ENCODE results near the gene MYOF.
A peak's percentile ranks its signal among the peaks of the same experiment; 100 is the strongest.
"Not testable (repeated sequence)": the region's sequence is repeated elsewhere in the genome, so short reads cannot be mapped to it uniquely, and the experiment has no call there.

Gene MYOF

GRCh38 chr10:93475871-93476270 lies 6.3 kb downstream of the MYOF start:
- DNase-seq, result peak; percentile 68

- no peak for DNase-seq
Measured at GRCh38 chr10:93475227-93475626, 6.9 kb downstream of the MYOF start.

- DNase-seq, result no peak
Measured at GRCh38 chr10:93473804-93474472, 8.2 kb downstream of the MYOF start.

GRCh38 chr10:93473161-93473560 lies 9.0 kb downstream of the MYOF start:
- no peak for DNase-seq

- DNase-seq, result peak; percentile 64
Measured at GRCh38 chr10:93471110-93471651, 11.0 kb downstream of the MYOF start.

GRCh38 chr10:93469454-93469853 lies 12.7 kb downstream of the MYOF start:
- DNase-seq, result no peak

- DNase-seq, result peak; percentile 61
Measured at GRCh38 chr10:93468461-93469213, 13.5 kb downstream of the MYOF start.

- not testable (repeated sequence) for DNase-seq
Measured at GRCh38 chr10:93467635-93468034, 14.5 kb downstream of the MYOF start.

- DNase-seq, result peak; percentile 97
Measured at GRCh38 chr10:93465806-93466675, 16.1 kb downstream of the MYOF start.

GRCh38 chr10:93464776-93465388 lies 17.3 kb downstream of the MYOF start:
- DNase-seq, result no peak

- no peak for DNase-seq
Measured at GRCh38 chr10:93463723-93464476, 18.2 kb downstream of the MYOF start.

GRCh38 chr10:93462881-93463280 lies 19.3 kb downstream of the MYOF start:
- DNase-seq, result peak; percentile 34

GRCh38 chr10:93462371-93462770 lies 19.8 kb downstream of the MYOF start:
- no peak for DNase-seq

- no peak for DNase-seq
Measured at GRCh38 chr10:93461807-93462178, 20.3 kb downstream of the MYOF start.

GRCh38 chr10:93461109-93461806 lies 20.9 kb downstream of the MYOF start:
- no peak for DNase-seq

- no peak for DNase-seq
Measured at GRCh38 chr10:93459466-93459865, 22.7 kb downstream of the MYOF start.

GRCh38 chr10:93458821-93459257 lies 23.3 kb downstream of the MYOF start:
- peak; percentile 92 for DNase-seq

GRCh38 chr10:93457511-93457910 lies 24.6 kb downstream of the MYOF start:
- DNase-seq, result no peak

GRCh38 chr10:93456480-93456879 lies 25.7 kb downstream of the MYOF start:
- DNase-seq, result no peak

GRCh38 chr10:93454736-93455135 lies 27.4 kb downstream of the MYOF start:
- DNase-seq, result no peak

GRCh38 chr10:93454146-93454545 lies 28.0 kb downstream of the MYOF start:
- DNase-seq, result no peak
